Measurements from ENCODE around the gene LAMA2. TPM values are rescaled to one million over a fixed set of nuclear protein-coding genes. Genes with fewer than 3 reads are reported as not detected.

LAMA2 gene
- polyA plus RNA-seq, 3 donors, result 31.5 to 39.9 (median 37.2) TPM

- no peak for DNase-seq
These were observed 16.6 kb downstream of the LAMA2 start for GRCh38 chr6:128899341-128900050.

- no peak for DNase-seq
These were observed 20.8 kb downstream of the LAMA2 start for GRCh38 chr6:128903715-128904114.

DNA sequence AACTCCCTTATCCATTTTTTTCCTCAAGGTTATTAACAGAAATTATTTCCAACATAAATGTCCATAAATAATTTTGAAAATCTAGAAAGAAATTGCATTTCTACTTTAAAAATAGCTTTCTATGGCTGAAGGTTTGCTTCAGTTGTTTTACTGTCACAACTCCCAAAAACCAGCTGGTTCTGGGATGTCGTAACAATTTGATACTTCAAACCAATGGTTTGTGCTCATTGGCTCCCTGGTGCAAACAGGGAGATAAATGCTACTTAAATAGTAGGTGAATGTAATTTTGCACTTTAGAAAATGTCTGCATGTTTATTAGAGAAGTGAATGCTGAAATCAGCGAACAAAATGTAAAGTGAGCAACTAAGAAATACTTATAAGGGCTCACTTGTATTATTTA lies 31.1 kb downstream of the LAMA2 start:
- no peak for DNase-seq

DNA sequence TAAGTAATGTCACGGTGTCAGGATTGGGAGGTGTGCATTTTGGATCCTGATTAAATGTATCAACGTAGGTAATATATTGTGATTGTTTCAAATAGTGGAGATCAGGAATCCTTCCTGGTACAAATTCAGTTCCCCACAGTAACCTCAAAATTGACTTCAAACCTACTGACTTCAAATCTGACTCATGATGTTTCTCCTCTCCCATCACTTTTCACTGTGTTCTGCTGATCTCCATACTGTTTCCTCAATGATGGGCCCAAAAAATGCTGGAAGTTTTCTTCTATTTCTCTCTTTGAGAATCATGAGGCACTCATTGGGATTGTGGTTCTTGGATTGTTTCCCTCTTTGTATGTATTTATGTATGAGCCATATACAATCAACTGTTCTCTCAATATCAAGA lies 35.9 kb downstream of the LAMA2 start:
- DNase-seq, result no peak

DNA sequence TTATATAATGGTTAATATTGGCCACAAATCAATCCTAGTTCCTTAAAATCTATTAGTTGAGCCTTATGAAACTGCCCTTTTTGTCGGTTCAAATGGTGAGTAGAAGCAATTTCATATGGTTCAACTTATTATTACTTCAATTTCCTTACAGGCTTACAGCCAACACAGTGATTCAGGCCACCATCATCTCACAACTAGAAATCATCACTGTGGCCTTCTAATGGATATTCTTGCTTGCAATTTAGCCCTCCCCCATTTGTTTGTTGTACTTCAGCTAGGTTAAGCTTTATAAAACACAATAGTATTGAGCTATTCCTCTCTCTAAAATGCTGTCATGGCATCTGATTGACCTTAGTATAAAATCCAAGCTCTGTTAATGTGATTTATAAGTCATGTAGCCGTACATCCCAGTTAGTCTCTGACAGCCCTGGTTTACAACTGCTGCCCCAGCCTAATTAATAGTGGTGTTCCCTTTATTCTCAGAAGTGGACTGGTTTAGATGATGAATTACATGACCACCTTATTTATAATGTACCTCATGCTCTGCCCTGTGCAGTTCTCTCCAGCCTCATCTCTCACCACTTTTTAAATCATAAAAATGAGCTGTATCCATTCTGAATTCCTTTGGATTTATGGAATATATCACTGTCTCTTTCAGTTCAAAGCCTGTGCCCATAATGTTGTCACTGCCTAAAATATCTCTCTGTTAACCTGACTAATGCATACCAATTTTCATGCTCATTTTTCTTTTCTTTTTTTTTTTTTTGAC lies 36.7 kb downstream of the LAMA2 start:
- DNase-seq, result no peak

- no peak for DNase-seq
These were observed 42.8 kb downstream of the LAMA2 start for GRCh38 chr6:128925765-128926164.

- DNase-seq, result no peak
These were observed 46.9 kb downstream of the LAMA2 start for GRCh38 chr6:128929869-128930268.

DNA sequence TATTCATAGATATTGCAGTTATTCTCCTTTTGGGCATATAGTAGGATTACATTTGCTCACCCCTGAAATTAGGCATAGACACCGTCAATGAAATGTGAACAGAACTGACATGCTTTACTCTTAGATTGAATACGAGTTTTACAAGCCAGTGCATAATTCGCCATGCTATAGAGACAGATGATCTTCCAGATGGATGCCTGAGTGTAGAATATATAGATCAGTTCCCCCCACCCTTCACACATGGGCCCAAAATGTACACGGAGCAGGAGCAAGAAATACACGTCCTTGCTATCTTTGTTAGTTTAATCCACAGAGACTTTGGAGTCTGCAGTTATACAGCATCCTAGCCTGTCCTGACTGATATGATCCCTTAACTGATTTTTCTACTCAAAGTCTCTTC lies 47.4 kb downstream of the LAMA2 start:
- DNase-seq, result no peak

DNA sequence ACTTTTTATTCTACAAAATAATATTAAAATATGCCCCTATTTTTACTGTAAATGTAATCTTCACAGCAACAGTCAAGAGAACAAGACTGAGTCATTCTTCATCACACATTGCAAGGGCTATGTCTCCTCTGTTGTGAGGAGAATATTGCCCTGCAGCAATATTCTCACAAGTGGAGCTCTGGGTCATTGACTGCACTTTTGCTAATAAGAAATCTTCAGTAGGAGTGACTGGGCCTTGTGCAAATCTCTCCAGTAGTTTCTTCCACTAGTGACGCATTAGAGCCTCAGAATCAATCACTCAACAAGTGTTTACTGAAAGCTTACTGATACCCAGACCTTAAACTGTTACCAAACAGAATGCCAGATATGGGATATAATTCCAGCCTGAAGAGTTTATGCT lies 49.1 kb downstream of the LAMA2 start:
- no peak for DNase-seq

GRCh38 chr6:128950864-128951263 lies 67.9 kb downstream of the LAMA2 start:
- no peak for DNase-seq

DNA sequence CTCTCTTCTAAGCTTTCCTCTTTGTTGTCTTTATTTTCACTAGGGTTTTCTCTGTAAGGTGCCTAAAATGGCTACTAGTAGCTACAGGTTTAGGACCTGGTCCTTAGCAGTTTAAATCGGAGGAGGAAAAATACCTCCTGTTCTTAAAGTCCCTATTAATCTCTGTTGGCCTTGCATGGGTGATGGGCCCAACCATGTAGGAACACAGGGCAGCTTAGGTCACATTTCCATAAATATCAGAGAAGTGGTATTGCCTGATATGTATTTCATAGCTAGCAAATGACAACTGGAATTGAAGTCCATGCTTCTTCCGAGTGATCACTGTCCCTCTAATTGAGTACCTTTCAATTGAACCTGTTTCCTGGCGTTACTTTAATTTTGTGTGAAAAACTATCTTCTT lies 70.0 kb downstream of the LAMA2 start:
- DNase-seq, result no peak

DNA sequence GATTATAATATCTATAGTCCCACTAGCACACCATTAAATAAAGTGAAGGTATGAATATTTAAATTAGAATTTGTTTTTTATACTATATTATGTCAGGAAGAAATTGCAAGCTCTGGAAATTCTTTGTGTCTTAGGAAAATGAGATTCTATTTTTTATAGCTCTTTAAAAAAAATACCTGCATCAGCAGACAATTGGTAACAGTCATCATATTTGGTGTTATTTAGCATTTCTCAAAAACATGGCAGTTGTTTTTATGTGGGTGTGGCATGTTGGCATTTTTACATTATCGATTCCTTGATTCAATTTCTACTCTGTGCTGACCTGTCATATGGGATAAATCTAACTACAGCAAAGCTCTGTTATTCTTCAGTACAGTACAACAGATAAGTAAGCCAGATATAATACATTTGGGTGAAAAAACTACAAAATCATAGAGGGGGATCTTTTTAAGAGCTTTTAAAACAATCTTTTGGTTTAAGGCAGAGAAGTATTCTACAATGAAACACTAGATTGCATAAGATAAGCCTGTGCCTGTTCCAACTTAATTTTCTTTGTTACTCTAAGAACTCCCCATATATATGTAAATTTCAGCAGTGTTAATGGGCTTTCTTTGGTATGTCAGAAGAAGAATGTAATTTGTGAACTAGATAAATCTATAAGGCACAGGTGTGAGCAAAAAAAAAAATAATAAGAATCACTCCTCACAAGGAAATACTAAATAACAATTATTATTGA lies 71.5 kb downstream of the LAMA2 start:
- DNase-seq, result no peak

DNA sequence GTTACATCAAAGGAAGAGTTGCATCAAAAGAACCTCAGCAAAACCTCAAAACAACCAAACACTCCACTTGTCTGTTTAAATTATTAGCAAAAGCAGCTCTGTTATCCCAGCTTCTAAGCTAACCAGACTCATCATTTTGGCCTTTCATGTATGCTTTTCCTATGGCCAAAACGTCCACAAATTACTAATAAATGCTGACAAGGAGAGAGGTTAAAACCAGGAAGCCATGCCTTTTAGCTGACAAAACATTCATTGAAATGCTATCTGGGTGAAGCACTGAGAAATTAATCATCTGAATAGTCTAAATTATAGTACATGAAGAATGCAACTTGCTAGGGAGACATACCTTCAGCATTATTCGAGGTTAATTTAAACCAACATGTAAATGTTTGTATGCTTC lies 80.6 kb downstream of the LAMA2 start:
- no peak for DNase-seq

DNA sequence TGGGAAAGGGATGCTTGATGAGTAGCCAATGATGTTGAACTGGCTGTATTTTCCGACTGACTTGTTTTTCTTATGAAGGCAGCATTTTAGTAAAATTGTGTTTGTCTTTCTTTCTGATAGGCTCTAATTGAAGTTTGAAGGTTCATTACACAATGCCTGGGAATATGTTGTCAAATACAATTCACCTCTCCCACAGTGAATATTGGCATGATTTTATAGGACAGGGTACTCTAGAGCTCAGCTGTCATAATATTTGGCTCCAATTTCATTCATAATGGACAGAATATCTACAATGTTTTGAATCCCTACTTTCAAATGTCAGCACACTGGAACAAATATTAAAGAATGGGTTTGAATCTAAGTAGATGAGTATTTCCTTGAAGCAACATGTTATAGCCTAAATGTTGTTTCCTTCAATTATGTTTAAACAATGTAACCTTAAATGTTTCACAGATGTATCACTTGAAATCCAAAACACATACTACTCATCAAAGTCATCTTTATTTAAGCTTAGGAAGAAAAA lies 81.4 kb downstream of the LAMA2 start:
- DNase-seq, result no peak

DNA sequence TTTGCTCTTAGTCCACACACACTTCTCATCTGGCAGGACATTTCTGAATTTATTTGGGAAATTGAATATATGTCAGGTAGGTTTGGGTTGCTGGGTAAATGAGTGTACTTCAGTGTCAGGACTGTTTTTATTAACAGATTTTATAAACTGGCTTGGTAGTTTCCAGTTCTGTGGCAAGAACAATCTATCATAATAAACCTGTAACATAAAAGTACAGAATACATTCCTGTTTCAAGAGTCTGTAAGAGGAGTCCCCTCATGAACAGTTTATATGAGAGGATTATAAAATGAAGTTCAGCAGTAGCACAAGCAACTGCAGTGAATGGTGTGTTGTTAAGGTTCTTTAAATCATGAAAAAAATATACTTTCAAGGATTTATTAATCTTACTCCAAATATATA lies 81.8 kb downstream of the LAMA2 start:
- DNase-seq, result no peak

GRCh38 chr6:128966934-128967333 lies 84.0 kb downstream of the LAMA2 start:
- no peak for DNase-seq

DNA sequence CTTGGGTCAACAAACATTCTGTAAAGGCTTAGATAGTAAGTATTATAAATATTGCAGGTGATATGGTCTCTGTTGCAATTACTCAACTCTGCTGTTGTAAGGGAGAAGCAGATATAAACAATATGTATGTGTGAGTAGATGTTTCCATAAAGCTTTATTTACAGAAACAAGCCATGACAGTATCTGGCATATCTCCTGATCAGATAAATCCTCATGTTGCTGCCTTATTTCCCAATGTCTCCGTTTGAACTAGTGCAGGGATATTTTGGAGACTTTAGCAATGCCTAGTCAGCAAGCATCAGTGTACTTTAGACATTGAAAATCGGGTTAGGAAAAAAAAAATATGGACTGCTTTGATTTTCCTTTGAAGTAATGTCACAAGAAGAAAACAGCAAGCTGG lies 96.1 kb downstream of the LAMA2 start:
- no peak for DNase-seq

- no peak for DNase-seq
These were observed 98.8 kb downstream of the LAMA2 start for GRCh38 chr6:128981716-128982115.

DNA sequence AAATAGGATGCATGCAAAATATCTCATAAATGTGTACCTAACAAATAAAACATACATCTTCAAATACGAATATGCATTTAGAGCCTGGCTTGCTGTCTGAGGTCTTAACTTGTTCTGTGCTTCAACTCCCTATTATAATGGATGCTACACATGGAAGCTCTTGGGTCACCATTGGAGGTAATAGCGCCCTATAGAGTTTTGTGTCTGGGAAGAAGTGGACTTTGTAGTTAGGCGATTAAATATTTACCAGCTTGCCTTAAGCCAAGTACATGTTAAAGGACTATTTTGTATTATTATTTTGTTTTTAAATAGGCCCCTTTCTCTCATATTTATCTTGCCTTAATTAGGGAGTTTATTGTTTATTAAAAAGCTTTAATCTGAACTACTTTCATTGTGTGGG lies 107.4 kb downstream of the LAMA2 start:
- DNase-seq, result no peak

DNA sequence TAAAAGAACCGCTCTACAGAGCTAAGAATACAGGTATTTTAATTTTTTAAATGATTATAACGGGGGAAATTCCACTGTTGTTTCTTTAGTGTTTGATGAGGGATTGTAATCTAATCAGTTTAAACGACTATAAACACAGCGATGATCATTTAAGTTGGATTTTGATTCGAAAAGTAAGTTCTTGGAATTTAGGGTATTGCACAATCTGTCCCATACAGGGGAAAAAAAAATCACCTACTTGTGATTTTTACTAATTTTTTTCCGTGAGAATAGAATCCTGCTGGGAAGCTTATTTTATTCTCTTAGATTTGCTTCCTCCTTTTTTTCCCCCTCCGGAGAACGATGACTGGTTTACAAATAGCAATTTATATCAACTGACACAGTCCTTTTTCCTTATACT lies 108.0 kb downstream of the LAMA2 start:
- DNase-seq, result no peak

DNA sequence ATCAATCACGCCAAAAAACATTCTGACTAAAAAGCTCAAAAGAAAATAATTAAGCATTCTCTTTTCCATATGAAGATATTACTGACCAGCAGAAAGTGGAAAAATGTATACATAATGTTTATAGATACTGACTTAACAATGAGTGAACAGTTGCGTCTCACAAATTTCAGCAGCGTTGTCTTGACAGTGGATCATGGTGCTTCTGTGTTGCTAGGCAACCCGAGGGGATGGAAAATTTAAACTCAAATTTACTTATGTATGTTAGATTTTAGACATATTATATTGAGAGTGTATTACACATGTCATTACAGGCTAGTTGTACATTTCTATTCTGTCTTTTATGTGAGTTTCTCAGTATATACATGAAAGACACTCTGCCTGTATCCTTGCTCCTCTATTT lies 110.2 kb downstream of the LAMA2 start:
- DNase-seq, result no peak

GRCh38 chr6:128997880-128998279 lies 114.9 kb downstream of the LAMA2 start:
- no peak for DNase-seq

Data from renal pelvis (tissue), 4 donors.